ENCODE results near the gene HADHA.

Gene HADHA

DNA sequence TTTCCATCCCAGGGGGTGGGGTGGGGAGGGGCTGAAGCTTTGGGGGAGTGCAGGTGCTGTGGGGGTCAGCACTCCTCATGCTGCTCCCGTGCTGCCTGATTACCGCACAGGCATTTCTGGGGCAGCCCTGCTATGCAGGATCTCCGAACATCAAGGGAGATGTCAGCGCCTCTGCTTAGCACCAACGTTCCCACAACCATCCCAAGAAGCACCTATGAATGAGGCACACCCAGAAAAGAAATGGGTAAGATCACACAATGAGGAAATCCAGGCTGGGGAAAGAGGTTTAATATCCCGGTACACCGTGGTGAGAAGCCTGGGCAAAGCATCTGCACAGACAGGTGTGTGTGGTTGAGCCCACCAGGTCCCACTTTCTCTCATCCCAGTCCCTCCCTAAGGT is 54.1 kb downstream of the HADHA start:
- no peak for DNase-seq

DNA sequence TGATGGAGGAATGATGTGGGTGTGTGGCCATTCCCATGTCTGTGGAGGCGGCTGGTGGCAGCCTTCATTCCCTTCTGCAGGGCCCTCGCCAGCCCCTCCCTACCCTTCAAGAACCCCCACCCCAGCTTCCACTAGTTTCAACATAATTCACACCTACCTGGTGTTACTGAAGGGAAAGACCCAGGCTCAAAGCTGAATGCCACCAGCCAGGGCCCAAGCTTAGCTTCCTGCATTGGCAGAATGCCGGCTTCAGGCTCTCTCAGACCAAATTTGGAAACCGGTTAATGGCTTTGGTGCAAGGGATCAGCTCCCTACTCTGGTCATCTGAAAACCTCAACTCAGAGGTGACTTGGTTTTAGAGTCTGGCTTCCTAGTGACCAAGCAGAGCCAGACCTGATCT is 54.7 kb downstream of the HADHA start:
- DNase-seq = no peak

DNA sequence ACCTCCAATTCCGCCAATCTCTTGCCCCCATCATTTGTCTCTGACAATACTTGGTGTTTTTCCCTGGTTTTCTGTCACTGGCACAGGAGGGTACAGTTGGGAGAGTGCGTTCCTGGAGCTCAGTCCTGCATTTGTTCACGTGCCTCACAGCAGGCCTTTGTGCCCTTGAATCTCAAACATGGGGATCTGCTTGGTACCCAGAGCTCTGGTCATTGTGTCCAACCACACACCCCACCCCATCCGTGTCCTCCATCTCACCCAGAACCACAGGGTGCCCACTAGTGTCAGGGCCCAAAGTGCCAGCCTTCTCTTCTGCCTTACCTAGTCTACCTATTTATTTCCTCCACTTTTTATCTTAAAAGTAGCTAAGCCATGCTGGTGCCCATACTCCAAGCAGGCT is 55.3 kb downstream of the HADHA start:
- no peak for DNase-seq

DNA sequence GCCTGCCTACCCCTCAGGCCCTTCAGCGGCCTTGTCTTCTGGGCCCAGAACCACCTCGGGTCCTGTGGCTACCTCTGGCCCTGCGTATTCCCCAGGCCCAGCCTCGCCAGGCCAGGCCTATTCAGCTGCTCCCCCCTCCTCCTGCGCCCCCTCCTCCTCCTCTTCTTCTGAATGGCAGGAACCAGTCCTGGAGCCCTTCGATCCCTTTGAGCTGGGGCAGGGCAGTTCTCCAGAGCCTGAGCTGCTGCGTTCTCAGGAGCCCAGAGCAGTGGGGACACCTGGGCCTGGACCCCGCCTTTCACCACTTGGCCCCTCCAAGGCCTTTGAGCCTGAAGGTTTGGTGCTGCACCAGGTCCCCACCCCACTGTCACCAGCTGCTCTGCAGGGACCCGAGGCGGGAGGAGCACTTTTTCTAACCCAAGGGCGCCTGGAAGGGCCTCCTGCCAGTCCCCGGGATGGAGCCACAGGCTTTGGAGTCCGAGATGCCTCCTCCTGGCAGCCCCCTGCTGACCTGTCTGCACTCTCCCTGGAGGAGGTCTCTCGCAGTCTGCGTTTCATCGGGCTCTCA is 56.8 kb downstream of the HADHA start:
- no peak for DNase-seq

DNA sequence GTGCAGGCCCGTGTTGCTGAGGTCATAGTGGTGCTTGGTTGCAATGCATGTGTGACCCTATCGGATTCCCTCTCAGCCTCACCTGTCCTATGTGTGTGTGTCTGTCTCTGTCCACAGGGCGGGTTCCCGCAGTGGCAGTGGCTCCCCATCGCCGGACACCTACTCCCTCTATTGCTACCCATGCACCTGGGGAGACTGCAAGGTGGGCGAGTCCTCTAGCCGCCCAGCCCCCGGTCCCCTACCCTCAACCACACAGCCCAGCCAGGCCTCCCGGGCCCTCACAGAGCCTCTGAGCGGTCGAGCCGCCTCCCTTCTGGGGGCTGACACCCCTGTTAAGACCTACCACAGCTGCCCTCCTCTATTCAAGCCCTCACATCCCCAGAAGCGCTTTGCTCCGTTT is 57.3 kb downstream of the HADHA start:
- no peak for DNase-seq

DNA sequence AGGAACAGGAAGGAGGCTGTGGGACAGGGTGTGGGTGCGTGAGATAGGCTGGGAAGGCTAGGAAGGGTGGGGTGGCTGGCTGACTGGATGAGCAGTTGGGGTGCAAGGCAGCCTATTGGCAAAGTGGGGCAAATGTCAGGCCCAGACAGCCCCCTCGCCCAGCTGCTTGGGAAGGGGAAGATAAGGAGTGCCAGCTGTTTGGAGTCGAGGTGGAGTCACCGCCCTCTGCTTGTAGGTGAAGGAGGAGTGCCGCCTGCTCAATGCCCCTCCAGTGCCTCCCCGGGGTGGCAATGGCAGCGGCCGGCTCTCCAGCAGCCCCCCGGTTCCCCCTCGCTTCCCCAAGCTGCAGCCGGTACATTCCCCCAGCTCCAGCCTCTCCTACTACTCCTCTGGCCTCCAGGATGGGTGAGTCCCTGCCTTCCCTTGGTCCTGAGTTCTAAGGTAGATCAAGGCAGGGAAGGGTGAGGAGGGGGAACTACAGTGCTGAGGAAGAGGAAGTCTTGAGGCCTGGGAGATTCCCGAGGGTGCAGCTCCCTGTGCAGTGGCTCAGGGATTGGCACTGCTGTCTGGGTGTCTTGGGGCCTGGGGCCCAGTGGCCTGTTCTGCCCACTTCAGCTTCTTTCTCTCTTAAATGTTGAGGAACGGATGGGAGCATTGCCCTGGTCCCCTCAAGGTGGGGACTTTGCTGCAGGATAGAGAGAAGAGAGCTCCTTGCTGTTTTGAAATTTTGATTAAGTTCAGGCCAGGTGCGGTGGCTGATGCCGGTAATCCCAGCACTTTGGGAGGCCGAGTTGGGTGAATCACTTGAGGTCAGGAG is 58.3 kb downstream of the HADHA start:
- DNase-seq = peak; percentile 50

DNA sequence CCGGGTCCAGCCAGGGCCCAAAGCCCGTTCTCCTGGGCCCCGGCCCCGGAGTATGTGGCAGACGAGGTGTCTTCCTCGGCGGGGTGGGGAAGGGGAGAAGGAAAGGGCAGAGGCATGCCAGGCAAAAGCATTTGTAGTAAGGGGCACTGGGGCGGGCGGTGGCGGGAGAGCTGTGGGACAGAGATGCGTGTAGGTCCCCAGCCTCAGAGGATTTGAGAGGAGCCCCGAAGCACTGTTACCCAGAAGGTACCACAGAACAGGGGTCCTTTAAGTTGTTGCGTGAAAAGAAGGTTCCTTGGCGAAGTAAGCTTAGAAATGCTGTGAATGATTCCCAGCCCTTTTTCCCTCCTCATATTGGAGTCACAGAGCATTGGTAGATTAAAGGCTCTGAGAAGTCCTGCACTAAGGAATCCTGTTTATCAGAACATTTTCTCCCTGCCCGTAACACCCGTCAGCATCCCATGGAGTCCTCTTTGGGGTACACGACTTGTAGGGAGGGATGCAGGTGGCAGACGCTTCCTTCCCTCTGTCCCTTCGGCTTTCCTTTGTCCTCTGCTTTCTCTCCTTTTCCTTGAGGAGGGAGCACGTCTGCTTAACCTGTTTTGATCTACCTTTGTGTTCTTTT is 59.0 kb downstream of the HADHA start:
- DNase-seq = no peak

DNA sequence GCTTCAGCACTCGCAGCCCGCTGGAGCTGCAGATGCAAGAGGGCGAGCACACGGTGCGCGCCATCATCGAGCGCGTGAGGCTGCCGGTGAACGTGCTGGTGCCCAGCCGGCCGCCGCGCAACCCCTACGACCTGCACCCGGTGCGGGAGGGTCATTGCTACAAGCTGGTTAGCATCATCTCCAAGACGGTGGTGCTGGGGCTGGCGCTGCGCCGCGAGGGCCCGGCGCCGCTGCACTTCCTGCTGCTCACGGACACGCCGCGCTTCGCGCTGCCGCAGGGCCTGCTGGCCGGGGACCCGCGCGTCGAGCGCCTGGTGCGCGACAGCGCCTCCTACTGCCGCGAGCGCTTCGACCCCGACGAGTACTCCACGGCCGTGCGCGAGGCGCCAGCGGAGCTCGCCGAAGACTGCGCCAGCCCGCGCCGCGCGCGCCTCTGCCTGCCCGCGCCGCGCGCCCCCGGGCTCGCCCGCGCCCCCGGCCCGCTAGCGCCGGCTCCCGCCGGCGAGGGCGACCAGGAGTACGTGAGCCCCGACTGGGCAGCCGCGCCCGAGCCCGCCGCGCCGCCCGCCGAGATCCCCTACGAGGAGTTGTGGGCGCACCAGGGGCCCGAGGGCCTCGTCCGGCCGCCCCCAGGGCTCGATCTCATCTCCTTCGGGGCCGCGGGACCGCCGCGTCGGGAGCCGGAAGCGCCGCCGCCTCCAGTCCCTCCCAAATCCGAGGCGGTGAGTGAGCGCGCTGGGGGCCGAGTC is 59.7 kb downstream of the HADHA start:
- DNase-seq = peak; percentile 71

DNA sequence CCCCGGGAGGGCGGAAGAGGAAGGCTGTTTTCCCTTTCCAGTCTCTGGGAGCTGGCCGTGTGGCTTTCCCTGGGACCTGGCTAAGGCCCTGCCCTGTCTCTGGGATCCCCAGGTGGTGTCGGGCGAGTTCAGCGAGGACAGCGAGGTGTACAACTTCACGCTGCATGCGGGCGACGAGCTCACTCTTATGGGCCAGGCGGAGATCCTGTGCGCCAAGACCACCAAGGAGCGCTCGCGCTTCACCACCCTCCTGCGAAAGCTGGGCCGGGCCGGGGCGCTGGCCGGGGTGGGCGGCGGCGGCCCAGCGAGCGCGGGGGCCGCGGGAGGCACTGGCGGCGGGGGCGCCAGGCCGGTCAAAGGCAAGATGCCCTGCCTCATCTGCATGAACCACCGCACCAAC is 60.3 kb downstream of the HADHA start:
- DNase-seq = no peak

DNA sequence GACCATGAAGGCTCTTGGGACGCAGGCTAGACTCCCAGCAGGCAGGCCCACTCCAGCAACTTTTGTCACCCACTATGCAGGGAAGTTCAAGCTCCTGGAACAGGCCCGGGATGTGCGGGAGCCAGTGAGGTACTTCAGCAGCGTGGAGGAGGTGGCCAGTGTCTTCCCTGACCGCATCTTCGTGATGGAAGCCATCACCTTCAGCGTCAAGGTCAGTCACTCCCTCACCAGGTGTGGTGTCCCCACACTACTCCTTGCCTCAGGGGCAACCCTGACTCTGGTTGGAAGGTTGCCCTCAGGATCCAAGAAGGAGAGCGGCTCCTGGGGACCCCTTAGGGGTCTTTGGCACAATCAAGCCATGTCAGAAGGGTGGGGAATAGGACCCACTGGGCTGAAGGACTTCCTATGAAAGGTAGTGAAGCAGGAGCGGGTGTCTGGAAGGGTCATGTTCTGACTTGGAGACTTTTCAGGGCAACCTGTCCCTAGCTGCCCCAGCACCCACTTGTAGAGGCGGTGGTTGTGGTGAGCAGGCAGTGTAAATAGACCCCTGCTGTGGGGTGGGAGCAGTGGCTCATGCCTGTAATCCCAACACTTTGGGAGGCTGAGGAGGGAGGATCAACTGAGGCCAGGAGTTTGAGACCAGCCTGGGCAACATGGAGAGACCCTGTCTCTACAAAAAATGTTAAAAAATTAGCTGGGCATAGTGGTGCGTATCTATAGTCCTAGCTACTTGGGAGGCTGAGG is 61.4 kb downstream of the HADHA start:
- no peak for DNase-seq

DNA sequence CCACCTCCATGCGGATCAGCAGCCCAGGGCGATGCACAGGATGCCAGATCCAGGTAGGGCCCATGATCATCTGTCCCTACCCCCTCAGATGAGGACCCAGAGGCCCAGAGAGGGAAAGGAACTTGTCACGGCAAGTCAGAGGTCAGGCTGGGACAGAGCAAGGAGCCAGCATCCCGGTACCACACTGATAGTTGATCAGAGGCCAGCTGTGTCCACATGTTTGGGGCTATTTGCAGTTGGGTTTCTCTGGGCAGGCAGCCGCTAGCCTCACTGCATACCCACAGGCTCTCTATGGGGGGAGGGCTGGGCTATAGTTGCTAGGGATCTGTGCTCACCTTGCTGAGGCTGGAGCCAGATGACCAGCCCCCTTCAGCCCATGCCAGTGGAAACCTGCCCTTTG is 62.0 kb downstream of the HADHA start:
- DNase-seq = no peak

DNA sequence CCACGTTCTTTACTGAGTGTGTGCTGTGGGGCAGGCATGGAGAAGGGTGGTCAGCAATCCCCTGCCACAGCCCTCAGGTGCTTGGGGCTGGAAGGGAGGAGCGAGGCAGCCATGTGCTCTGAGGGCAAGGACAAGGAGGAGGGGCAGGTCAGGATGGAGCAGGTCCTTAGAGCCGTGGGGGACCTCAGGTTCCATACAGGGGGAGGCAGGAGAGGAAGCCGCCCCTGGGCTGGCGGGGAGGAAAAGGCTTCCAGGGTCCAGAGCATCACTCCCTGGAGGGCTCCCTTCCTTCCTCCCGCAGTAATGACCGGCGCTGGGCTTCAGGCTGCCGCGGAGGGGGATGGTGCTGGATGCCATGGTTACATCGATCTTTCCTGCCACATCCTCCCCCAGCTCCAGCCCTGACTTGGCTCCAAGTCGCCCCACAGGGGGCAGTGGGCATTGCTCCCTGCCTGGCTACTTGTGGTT is 65.0 kb downstream of the HADHA start:
- no peak for DNase-seq

DNA sequence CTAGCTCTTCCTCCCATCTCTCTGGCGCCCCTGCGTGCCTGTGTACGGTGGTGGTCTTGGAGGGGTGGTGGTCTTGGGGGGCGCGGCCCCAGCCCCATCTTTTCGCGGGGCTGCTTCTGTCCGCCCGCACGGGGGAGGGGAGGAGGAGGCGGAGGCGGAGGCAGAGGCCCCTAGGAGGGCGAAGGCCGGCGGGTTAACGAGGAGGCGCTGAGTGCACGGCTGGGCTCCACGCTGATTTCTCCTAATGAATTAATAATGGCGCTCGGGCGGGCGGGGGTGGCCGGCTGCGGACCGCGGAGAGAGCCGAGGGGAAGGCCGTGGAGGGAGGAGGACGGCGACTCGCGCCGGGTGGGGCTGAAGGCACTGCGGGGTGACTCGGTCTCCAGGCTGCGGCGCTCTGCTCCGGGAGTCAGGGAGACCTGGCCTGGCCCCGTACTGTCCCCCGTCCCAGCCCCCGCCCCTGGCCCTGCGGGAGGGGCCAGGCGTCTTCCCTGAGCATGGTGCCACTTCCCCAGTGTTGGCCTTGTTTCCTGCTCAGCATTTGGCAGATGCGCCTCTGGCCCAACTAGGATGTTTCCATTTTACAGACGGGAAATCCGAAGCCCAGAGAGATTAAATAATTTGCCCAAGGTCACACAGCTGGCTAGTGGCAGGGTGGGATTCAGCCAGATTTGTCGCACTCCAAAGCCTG is 65.5 kb downstream of the HADHA start:
- DNase-seq = peak; percentile 34

DNA sequence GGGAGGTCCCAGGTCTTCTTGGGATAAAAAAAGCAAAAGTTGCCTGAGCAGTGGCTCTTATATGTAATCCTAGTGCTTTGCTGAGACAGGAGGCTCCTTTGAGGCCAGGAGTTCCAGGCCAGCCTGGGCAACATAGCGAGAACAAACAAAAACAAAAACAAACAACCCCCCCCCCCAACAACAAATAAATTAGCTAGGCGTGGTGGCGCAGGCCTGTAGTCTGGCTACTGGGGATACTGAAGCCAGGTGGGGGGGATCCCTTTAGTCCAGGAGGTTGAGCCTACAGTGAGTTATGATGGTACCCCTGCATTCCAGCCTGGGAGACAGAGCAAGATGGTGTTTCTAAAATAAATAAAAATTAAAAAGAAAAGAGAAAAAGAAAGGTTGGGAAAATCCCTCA is 66.2 kb downstream of the HADHA start:
- DNase-seq = no peak

DNA sequence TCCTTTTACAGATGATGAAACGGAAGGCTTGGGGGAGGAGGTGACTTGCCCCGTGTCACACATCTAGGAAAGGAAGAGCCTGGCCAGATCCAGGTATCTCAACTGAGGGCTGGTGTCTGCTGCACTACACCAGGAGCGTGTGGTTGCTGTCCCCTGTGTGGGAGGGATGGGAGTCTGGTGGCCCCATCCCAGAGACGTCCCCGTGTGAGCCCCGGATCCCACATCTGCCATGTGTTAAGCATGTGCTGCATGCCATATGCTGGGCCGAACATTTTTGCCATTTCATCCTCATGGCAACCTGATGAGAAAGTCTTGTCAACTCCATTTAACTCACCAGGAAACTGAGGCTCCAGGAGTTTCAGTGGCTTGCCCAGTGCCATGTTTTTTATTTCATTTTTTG is 67.3 kb downstream of the HADHA start:
- no peak for DNase-seq

DNA sequence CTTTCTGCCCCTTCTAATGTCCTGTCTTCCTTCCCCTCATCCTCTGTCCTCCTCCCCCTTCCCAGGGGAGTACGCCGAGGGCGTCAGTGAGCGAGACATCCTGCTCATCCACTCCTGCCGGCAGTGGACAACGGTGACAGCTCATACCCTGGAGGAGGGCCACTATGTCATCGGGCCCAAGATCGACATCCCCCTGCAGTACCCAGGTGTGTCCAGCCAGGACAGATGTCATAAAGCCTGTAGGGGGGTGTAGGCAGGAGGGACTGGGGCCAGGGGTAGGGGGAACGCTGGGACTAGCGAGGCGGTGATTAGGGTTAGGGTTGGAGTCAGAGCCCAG is 68.2 kb downstream of the HADHA start:
- no peak for DNase-seq

DNA sequence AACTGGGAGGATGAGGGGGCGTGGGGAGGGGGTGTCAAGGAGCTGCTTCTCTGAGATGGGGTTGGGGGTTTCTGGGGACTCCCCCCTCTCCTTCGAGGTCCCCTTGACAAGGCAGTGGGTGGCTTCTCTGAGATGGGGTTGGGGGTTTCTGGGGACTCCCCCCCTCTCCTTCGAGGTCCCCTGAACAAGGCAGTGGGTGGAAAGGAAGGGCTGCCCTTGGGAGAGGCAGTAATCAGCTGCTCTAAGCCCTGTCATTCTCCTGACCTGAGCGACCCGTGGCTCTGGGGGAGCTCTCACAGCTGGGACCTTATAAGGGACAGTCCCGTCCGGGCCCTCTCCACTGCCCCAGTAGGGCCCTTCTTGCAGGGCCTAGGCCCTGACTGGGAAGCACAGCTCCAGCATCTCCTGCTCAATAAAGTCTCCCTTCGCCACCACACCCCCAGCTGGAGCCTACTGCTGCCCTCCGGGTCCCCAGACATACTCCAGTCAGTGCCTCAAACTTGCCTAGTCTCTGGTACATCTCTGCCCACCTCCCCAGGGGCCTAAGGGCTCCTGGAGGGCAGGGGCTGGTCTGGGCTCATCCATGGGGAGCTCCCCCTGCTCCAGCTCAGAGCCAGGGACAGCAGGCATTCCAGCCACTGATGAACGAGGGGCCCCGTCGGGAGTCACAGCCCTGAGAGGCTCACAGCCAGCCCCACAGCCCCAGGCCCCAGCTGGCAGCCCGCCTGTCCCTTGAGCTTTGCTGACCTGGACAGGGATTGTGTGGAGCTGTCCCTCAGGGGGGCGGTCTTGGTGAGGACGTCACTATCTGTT is 68.8 kb downstream of the HADHA start:
- no peak for DNase-seq

DNA sequence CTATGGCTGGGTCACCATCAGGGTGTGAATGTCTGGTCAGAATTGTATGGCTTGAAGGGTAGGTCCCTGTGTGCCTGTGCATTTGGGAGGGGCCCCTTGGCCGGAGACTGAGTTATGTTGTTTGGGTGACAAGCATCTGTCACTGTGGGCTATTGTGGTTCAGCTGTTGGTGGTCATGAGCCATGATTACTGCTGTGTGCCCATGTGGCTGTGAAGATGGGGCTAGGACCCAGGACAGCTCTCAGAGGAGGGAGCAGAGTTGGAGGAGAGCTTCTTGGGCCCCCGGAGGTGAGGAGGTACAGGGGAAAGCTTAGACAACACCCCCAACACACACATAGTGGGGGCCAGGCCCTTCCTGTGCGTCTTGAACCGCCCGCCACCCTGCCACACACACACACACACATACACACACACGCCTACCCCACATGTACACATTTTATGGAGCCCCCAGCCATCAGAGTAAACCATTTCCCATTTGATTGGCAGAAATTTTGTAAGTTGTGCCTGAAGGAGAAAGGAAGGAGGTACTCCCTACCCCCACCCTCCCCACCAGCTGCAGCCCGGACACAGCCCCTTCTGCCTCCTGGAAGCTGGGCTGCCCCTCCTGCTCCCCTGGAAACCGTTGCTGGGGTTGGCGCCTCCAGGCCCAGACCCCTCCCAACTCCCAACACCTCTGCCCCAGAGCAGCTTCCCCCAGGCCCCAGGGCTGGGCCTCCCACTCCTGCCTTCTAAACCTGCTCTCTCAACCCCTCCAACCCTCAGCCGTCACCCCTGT is 69.6 kb downstream of the HADHA start:
- no peak for DNase-seq

DNA sequence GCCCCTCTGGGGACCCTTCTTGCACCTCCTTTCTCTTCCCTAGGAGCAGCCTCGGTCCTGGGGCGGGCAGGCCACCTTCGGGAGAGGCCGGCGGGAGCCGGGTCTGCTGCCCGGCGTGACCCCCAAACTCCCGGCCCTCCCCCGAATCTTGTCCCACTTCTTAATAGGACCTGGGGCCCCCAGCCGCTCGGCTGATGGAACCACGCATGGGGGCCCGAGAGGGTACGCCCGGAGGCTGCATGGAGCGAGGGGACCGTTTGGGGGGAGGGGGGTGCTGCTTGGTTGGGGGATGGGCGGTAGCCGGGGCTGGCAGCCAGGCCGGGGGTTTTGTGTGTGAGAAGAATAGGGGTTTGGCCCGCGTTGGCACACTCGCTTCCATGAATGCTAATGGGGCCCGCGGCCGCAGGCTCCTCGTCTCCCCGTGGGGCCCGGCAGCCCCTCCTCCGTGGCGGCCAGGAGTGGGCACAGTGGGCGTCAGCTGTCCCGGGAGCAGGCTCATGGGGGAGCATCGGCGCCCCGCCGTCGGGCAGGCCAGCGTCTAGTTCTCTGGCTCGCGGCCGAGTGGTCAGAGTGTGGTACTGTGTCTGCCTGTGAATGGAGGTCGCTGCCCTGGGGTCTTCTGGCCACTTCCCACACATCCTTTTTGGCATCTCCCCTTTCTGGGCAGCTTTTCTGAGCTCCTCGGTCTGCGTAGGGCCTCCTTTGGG is 70.5 kb downstream of the HADHA start:
- no peak for DNase-seq

Measured in hematopoietic multipotent progenitor cell treated with erythropoietin and hydrocortisone succinate and interleukin-3 and kit ligand, for 8 days (in vitro differentiated cells).